Right cardiac atrium (tissue), 5 donors: ENCODE results near the gene BUB3. TPM values are rescaled to one million over a fixed set of nuclear protein-coding genes. Genes with fewer than 3 reads are reported as not detected.
"Not testable (repeated sequence)": the region's sequence is repeated elsewhere in the genome, so short reads cannot be mapped to it uniquely, and the experiment has no call there.

ENCODE experiments used
- ATAC-seq, 2 donors: fragments of 200-7000 bp; cut with Tn5 transposase; one replicate each; pipeline versions ENCODE4 v1.8.0 to v1.9.1; 2020; ENCODE audit warnings: moderate library complexity in 2 of 2, mild to moderate bottlenecking in 1 of 2
- DNase-seq, 3 donors: peaks; one replicate each; pipeline ENCODE4 v3.0.0-alpha.2; 2020
- H3K27ac ChIP-seq: one replicate; pipeline ENCODE4 v1.5.1; 2013; ENCODE audit warnings: mild to moderate bottlenecking, low read length, control low read depth, moderate library complexity
- H3K27me3 ChIP-seq: one replicate; pipeline ENCODE4 v1.6.1; 2013; ENCODE audit not compliant: control insufficient read depth, insufficient read depth
- H3K4me1 ChIP-seq: one replicate; pipeline ENCODE4 v1.6.1; 2013; ENCODE audit warnings: low read length; ENCODE audit not compliant: control insufficient read depth, insufficient read depth
- H3K4me3 ChIP-seq: one replicate; pipeline ENCODE4 v1.5.1; 2013; ENCODE audit warnings: low read length, control low read depth
- H3K9me3 ChIP-seq: one replicate; pipeline ENCODE4 v1.6.1; 2013; ENCODE audit warnings: low read length; ENCODE audit not compliant: control insufficient read depth
- WGBS: extraction: QIAGEN DNeasy Blood & Tissue Kit; methylation state at CpG from one replicate; pipeline ENCODE4 v1.1.7; 2013; 5-methylcytosine and 5-hydroxymethylcytosine counted together
- intact Hi-C, 4 donors: fragments of 100-400 bp; cut with DNase I; formaldehyde crosslinking; loops; one replicate each; pipeline versions ENCODE4 v1.11.0 to v1.14.0; 2022 to 2023
- polyA plus RNA-seq: library from polyadenylated mRNA; stranded (reverse); fragments of 200-250 nt; gene quantifications from one replicate; pipeline ENCODE4 v1.2.3, GENCODE V29; 2013
- total RNA-seq, 4 donors: library from RNA; stranded (reverse); fragmentation: NEBNext Ultra II Directional; extraction: Animal tissue kit (Norgen Biotek cat#: 25700); gene quantifications; one replicate each; pipeline ENCODE4 v1.2.1, GENCODE V29; 2021
- donor health status: healthy with polysubstance abuse.
- donor health status: DM: no; HTN: yes; CAD: no.
- donor health status: DM: no; HTN: no; CAD: no.
- donor health status: DM: no; HTN: yes; CAD: no; lungs with severe emphysema.
- donor health status: DM: yes; HTN: yes; CAD: no.

BUB3 gene
- total and polyA plus RNA-seq, 5 donors: 28.3 to 43.0 (median 35.1) TPM

GRCh38 chr10:123158682-123159081 is 4.5 kb downstream of the BUB3 start:
- intact Hi-C loops: no loop called here
- DNase-seq: no peak
- no peak for ATAC-seq
- Histone ChIP-seq H3K27me3 (no peaks in the 10 kb centered on the region), H3K4me3 (no peak overlapping the region), H3K27ac (no peak overlapping the region), H3K4me1 (no peaks in the 10 kb centered on the region), H3K9me3 (no peaks in the 10 kb centered on the region)
- WGBS: 89% methylated on average over 1 of the region's 1 CpG

- 90% methylated on average over 11 of the region's 11 CpGs for WGBS
- H3K4me1 ChIP-seq: no peaks in the 10 kb centered on the region
- H3K27me3 ChIP-seq: no peaks in the 10 kb centered on the region
- no peaks in the 10 kb centered on the region for H3K9me3 ChIP-seq
- intact Hi-C loops: no loop called here
- no peak overlapping the region for H3K27ac ChIP-seq
- no peak overlapping the region for H3K4me3 ChIP-seq
- DNase-seq (no peak), ATAC-seq (no peak)
Observed at GRCh38 chr10:123160311-123160980, 6.2 kb downstream of the BUB3 start.

GRCh38 chr10:123164319-123164718 is 10.1 kb downstream of the BUB3 start:
- no peaks in the 10 kb centered on the region for H3K27me3 ChIP-seq
- ATAC-seq (no peak), DNase-seq (no peak)
- no peaks in the 10 kb centered on the region for H3K4me1 ChIP-seq
- no peak overlapping the region for H3K4me3 ChIP-seq
- no peak overlapping the region for H3K27ac ChIP-seq
- 94% methylated on average over 2 of the region's 2 CpGs for WGBS
- no peaks in the 10 kb centered on the region for H3K9me3 ChIP-seq
- intact Hi-C loops: no loop called here

GRCh38 chr10:123165445-123166072 is 11.4 kb downstream of the BUB3 start:
- no peaks in the 10 kb centered on the region for H3K4me1 ChIP-seq
- no peak for DNase-seq
- WGBS: 76% methylated on average over 4 of the region's 4 CpGs
- ATAC-seq: no peak
- no peak overlapping the region for H3K4me3 ChIP-seq
- no peaks in the 10 kb centered on the region for H3K27me3 ChIP-seq
- H3K9me3 ChIP-seq: no peaks in the 10 kb centered on the region
- H3K27ac ChIP-seq: no peak overlapping the region
- intact Hi-C loops: no loop called here

- no peak overlapping the region for H3K4me3 ChIP-seq
- intact Hi-C loops: no loop called here
- H3K4me1 ChIP-seq: no peaks in the 10 kb centered on the region
- DNase-seq: no peak
- H3K9me3 ChIP-seq: no peaks in the 10 kb centered on the region
- H3K27ac ChIP-seq: no peak overlapping the region
- 97% methylated on average over 2 of the region's 2 CpGs for WGBS
- ATAC-seq: no peak
- H3K27me3 ChIP-seq: no peaks in the 10 kb centered on the region
Observed at GRCh38 chr10:123166618-123167017, 12.4 kb downstream of the BUB3 start.

- Histone ChIP-seq H3K4me1 (no peaks in the 10 kb centered on the region), H3K27me3 (no peaks in the 10 kb centered on the region), H3K27ac (no peak overlapping the region), H3K9me3 (no peaks in the 10 kb centered on the region), H3K4me3 (no peak overlapping the region)
- intact Hi-C loops: no loop called here
- ATAC-seq (no peak), DNase-seq (no peak)
- 96% methylated on average over 4 of the region's 4 CpGs for WGBS
Observed at GRCh38 chr10:123170961-123171360, 16.8 kb downstream of the BUB3 start.

GRCh38 chr10:123171616-123172015 is 17.4 kb downstream of the BUB3 start:
- not testable (repeated sequence) for H3K9me3 ChIP-seq

GRCh38 chr10:123175389-123176387 is 21.5 kb downstream of the BUB3 start:
- Histone ChIP-seq H3K27me3 (no peaks in the 10 kb centered on the region), H3K27ac (no peak overlapping the region), H3K9me3 (no peaks in the 10 kb centered on the region), H3K4me1 (no peaks in the 10 kb centered on the region), H3K4me3 (no peak overlapping the region)
- intact Hi-C loops: no loop called here
- ATAC-seq (no peak), DNase-seq (no peak)
- WGBS: 74% methylated on average over 9 of the region's 9 CpGs

More at GRCh38 chr10:123171616-123172015, 17.4 kb downstream of the BUB3 start:
- H3K4me3 ChIP-seq, H3K27ac ChIP-seq, H3K27me3 ChIP-seq, ATAC-seq, H3K4me1 ChIP-seq, DNase-seq, intact Hi-C loops: not testable (repeated sequence)
- WGBS: 97% methylated on average over 10 of the region's 10 CpGs

GRCh38 chr10:123178390-123178789 is 24.2 kb downstream of the BUB3 start:
- intact Hi-C loops, ATAC-seq, DNase-seq, H3K9me3 ChIP-seq, H3K27ac ChIP-seq, H3K4me3 ChIP-seq, H3K27me3 ChIP-seq, H3K4me1 ChIP-seq: not testable (repeated sequence)
- over 99% methylated on average over 4 of the region's 4 CpGs for WGBS

GRCh38 chr10:123180101-123181090 is 26.2 kb downstream of the BUB3 start:
- Histone ChIP-seq H3K9me3 (no peaks in the 10 kb centered on the region), H3K4me3 (no peak overlapping the region), H3K27ac (no peak overlapping the region), H3K4me1 (no peaks in the 10 kb centered on the region), H3K27me3 (no peaks in the 10 kb centered on the region)
- ATAC-seq: no peak
- DNase-seq: no peak
- WGBS: 94% methylated on average over 7 of the region's 7 CpGs
- intact Hi-C loops: no loop called here
